ENCODE measurements around the gene ZC3H4.

GRCh38 chr19:47141695-47142094 lies 28.1 kb upstream of the ZC3H4 start:
- TF ChIP-seq CTCF (IDR thresholded peaks at IDR 0.05; ENCODE audit: low read depth, low read length, missing input control) (no peak), MAX (IDR thresholded peaks at IDR 0.05) (no peak), ZBTB33 (IDR thresholded peaks at IDR 0.05) (no peak), REST (IDR thresholded peaks at IDR 0.05) (no peak), FOXA1 (IDR thresholded peaks at IDR 0.05) (no peak), TAF1 (conservative IDR thresholded peaks at IDR 0.05) (no peak), GABPA (IDR thresholded peaks at IDR 0.05 in 1 of 2, conservative IDR thresholded peaks at IDR 0.05 in 1 of 2) (no peak), ATF3 (IDR thresholded peaks at IDR 0.05) (no peak), RXRA (IDR thresholded peaks at IDR 0.05) (no peak)

All from liver (tissue), 3 donors.